GM19328 (cell line): ENCODE measurements around the gene SLC8A3.
"Not testable (repeated sequence)": the region's sequence is repeated elsewhere in the genome, so short reads cannot be mapped to it uniquely, and the experiment has no call there.

Experiments
- ATAC-seq: cut with Tn5 transposase; IDR thresholded peaks from one replicate; pipeline ENCODE4 v1.9.1; 2021; ENCODE audit warnings: mild to moderate bottlenecking, moderate library complexity; ENCODE audit not compliant: unreplicated experiment

Gene SLC8A3, protein sequence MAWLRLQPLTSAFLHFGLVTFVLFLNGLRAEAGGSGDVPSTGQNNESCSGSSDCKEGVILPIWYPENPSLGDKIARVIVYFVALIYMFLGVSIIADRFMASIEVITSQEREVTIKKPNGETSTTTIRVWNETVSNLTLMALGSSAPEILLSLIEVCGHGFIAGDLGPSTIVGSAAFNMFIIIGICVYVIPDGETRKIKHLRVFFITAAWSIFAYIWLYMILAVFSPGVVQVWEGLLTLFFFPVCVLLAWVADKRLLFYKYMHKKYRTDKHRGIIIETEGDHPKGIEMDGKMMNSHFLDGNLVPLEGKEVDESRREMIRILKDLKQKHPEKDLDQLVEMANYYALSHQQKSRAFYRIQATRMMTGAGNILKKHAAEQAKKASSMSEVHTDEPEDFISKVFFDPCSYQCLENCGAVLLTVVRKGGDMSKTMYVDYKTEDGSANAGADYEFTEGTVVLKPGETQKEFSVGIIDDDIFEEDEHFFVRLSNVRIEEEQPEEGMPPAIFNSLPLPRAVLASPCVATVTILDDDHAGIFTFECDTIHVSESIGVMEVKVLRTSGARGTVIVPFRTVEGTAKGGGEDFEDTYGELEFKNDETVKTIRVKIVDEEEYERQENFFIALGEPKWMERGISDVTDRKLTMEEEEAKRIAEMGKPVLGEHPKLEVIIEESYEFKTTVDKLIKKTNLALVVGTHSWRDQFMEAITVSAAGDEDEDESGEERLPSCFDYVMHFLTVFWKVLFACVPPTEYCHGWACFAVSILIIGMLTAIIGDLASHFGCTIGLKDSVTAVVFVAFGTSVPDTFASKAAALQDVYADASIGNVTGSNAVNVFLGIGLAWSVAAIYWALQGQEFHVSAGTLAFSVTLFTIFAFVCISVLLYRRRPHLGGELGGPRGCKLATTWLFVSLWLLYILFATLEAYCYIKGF

DNA sequence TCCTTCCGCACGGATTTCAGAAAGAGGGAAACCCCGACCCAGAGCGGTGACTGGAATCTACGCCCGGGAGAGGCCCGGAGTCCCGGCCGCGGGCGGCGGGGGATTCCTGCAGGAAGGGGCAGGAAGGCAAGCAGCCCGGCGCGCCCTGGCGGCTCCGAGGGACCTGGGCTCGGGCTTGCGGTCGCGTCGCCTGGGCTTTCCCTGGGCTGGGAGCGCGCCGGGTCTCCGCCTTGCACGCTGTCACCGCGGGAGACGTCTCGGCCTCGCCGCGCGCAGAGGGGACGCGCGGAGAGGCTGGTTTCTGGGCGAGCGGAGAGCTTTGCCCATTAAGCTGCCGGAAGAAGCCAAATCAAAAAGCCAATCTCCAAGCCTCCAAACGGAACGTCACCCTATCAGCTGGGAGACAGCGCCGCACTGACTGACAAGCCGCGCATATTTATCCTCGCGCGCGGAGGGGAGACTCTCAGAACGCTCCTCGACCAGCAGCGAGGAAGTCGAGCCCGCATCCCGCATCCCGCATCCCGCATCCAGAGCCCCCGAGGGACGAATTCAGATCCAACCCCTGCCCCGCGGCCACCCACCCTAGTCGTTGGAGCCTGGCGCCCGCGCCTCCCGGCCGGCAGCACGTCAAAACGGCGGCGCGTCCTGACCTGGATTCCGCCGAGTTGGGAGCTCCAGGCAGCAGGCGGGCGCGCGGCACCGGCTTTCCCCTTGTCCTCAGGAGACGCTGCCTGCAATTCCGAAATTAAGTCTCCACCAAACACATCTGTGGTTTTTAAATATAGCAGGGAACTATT, at the start of gene SLC8A3:
TSS of gene SLC8A3 (minus strand) at position 293 of the 797 bp plus-strand sequence. CDS start 20,529 bp downstream, outside the sequence.
- no peak for ATAC-seq

DNA sequence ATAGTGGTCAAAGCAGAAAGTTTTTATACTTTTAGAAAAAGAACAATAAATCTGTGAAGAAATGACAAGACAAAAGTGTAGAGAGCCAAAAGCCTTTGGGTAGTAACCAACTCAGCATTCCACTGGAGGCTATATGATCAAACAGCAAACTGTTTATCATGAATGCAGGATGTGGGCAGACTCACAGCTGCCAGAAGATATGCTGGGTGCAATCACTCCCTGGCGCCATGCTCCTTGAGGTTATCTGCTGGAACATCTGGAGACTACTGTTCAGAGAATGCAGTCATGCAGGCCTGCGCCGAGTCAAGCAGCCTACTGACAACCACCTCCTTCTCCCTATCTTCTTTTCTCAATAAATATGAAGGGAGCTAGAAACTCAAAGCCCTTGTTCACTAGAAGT, 49.0 kb upstream of the SLC8A3 start:
- no peak for ATAC-seq

DNA sequence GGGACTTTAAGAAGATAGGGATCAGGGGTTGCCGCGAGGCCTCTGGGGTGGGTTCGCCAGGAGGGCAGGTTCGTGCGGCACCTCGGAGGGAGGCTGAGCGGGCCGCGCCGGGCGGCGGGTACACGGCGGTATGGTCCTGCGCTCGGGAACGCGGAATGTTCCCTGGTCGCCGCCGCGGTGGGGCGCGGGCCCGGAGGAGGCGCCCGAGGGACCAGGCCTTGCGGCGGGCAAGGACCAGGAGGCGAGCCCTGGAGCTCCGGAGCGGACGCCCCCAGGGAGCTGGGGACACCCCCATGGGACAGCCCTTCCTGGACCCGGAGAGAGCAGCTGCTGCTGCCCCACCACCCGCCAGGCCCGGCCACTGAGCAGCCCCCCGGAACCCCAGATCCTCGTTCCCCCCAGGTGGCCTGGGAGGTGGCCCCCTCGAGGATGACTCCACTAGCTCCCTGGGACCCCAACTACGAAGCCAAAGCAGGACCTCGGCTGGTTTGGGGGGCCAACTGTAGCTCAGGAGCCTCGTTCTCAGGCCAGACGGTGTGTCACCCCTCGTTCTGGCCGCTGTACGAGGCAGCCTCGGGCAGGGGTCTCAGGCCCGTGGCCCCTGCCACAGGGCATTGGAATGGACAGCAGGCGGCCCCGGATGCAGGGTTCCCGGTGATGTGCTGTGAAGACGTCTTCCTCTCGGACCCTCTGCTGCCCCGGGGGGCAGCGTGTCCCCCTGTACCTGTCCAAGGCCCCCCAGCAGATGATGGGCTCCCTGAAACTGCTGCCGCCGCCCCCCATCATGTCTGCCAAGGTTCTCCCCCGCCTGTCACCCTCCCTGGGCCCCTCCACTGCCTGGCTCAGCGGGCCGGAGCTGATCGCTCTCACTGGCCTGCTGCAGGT, 45.6 kb upstream of the SLC8A3 start:
- no peak for ATAC-seq

DNA sequence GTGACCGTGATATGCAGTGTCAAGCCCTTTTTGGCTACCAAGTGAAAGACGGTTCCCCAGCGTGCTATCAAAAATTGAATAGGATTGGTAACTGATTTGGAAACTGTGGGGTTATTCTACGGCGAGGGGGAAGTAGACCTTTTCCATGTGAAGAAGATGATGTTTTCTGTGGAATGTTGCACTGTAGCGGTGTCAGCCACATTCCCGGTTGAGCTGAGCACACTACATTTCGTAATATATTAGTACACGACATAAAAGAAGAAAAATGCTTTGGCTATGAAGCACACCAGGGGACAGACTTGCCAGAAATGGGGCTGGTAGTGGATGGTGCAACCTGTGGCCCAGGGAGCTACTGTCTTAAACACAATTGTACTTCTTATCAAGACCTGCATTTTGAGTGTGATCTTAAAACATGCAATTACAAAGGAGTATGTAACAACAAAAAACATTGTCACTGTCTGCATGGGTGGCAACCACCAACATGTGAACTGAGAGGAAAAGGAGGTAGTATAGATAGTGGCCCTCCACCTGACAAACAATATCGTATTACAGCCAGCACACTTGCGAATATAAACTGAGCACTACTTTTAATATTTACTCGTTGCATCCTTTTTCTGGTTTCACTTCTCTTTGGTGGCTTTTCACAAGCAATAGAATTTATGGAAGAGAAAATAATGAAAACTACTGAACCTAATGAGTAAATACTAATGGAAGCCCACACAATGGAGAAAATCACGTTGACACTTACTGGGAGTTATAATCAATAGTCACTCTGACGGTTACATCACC, 43.2 kb upstream of the SLC8A3 start:
- not testable (repeated sequence) for ATAC-seq

DNA sequence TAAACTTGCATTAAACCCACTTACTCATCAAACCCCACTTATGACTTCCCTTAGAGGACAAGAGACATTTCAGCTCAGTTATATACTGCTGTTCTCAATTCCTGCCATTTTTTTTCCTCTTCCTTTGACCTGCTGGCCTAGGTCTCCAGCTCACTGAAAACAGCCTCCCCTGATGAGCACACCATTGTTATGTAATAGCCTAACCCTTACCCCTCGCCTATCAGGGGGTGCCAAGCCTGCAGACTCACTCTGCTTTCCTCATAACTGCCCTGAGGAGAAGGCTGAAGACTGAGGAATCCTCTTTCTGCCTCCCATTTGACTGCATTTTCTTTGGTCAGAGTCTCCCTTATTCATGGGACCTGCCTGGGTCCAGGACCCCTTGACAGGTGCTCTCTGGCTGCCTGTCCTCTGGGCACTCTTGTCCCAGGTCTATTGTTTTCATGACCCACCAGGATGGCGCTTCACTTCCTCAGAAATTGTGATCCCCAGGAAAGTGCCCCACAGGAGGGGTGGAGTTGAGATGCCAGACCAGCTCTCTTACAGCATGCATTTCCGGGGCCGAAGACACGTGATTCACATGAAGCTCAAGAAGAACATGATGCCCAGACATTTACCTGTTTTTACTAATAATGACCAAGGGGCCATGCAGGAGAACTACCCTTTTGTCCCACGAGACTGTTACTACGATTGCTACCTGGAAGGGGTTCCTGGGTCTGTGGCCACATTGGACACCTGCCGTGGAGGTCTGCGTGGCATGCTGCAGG, 41.3 kb upstream of the SLC8A3 start:
- not testable (repeated sequence) for ATAC-seq

DNA sequence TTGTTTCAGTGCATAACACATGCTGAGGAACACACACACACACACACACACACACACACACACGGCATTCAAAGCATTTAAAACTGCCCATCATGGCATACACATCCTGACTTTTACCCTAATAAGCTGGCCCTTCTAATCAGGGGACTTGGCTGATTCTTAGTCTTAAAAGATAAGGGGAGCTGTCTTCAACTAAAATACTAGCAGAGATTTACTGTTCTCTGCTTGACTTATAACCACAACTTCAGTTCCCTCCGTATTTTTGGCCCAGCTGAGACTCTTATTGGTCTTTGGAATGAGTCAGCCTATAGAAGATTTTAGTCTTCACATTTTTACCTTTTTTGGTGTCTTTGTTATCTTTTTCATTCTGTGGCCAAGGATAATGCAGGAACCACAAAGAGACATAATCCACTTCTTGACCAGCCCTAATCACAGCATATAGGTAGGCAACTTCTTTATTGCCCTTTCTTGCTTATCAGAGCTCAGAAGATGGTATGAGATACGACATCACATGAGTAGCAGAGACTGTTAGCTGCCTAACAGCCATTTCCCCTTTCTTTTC, 25.1 kb upstream of the SLC8A3 start:
- no peak for ATAC-seq

DNA sequence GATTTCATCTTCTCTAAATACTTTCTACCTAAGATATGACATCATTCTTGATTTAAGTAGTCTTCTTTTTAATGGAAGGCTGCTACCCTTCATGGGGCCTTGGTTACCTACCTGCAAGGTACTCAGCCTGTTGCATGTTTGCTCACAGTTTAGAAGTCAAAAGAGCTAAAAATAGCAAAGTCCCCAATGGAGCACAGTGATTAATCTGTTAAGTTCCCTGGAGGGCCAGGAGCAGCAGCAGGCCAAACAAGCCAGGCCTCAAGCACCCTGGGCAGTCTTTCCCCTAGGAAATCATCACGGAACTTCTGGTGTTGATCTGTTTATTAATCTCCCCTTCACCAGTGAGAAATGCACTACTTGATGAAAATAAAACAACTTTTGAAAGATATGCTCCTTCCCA, 24.0 kb upstream of the SLC8A3 start:
- no peak for ATAC-seq

DNA sequence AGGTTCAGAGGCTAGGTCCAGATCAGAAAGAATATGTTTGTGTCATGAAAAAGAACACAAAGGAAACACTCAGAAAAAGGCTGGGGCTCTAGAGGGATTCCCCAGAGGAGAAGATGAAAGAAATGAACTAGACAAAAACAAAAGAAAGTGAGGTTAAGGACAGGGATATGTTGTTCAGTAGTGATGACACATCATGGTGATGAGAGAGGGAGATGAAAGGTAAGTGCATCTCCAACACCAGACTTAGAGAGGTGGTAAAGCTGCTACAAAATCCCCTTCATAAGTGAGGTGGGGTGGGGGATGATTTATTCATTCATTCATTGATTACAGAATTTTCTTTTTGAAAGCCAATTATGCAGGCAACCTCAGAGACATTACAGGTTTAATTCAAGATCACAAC, 19.6 kb upstream of the SLC8A3 start:
- ATAC-seq, result no peak

DNA sequence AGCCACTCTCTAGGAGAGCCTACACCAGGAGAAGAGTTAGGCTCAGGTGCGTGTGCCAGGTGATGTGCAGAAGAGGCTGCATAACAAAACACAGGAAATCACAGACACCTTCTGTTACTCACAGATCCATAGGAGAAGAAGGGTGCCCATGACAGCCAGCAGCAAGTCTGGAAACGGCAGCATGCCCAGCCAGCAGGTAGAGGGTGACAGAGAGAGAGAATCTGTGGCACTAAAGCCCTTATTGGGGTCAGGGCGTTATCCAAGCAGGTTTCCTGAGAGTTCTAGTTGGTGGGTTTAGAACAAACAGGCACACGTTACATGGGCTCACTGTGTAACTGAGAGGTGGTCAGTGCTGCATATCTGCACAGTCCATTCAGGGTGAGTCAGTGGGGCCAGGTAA, 14.9 kb upstream of the SLC8A3 start:
- ATAC-seq, result no peak

DNA sequence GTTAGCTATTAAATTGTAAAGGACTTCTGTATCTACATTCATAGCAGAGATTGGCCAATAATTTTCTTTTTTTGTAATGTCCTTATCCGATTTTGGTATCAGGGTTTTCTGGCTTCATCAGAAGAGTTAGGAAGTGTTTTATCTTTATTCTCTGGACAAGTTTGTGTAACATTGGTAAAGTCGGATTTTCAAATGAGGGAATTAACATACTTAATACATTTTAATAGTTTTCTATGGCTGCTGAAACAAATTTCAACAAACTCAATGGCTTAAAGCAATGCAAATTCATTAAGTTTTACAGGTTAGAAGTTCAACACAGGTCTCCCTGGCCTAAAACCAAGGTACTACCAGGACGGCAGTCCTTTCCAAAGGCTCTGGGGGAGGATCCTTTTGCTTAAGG, 13.2 kb upstream of the SLC8A3 start:
- no peak for ATAC-seq

DNA sequence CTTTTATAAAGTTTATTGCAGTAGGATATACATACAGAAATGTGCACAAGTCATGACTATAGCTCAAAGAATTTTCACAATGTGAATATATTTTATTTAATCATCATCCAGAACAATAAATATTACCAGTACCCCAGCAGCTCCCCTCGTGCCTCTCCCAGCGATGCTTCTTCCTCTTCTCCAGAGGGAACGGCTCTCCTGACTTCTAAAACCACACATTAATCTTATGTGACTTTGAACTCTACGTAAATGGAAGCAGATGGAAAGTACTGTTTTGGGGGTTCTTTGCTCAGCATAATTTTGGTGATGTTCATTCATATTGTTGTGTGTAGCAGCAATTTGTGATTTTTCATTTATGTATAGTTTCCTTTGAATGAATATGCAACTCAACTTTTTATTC, 4.6 kb upstream of the SLC8A3 start:
- no peak for ATAC-seq

DNA sequence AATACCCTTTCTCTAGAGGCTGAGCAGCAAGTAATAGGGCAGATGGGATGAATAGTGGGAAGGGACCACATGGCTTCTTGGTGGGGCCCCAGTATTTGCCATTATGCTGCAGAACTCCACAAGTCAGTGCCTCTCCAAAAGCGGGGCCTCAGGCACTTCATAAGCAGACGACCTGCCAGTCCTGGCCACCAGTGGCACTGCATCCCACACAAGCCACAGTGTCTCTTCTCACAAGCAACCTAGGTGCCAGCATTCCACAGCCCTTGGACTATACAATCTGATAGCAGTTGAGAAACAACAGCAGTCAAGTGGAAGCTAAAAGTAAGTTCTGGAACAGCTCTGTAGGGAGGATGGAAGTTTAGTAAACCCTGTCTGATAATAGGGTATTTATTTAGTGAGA, 4.2 kb upstream of the SLC8A3 start:
- ATAC-seq, result no peak

DNA sequence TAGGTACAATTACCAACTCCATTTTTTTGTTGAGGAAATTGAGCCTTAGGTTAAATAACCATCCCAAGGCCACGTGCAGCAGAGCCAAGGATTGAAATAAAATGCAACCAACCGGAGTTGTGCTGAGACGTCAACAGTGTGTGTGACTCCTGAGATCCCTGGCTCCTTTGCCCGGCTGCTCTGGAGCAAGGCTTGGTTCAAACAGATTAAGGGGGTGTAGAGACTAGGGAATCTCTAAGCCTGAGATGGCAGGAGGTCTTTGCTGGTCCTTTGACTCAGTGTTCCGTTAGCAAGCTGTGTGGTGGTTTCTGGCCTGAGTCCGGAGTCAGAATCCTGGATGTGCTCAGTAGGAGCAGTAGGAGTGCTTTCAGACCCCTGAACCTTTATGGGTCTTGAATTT, 1.4 kb upstream of the SLC8A3 start:
- no peak for ATAC-seq

DNA sequence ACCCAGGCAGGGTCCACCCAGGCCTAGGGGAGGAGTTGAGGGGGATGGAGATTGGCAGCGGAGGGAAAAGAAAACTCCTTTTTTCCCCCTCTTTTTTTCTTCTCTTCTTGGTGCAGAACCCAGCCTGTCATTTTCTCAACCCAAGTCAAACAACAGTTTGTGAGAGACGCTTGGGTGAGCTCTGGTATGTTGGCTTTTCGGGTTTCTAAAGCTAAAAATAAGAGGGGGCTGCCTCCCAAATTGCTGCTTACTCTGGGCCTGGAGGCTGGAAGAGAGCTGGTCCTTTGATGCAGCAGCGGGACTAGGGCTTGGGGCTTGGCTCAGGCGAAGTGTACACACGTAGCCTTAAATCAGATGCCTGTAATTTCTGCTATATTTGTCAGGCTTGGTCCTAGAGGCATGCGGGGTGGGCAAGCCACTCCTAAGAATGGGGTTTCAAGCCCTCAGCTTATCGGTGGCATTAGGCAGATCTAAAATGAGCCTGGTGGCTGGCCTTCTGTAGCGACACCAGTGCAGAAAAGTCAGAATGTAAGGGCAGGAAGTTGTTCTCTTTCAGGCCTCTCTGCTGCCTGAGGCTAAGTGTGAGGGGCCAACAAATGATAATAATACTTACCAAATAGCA, 816 bp upstream of the SLC8A3 start:
- no peak for ATAC-seq

DNA sequence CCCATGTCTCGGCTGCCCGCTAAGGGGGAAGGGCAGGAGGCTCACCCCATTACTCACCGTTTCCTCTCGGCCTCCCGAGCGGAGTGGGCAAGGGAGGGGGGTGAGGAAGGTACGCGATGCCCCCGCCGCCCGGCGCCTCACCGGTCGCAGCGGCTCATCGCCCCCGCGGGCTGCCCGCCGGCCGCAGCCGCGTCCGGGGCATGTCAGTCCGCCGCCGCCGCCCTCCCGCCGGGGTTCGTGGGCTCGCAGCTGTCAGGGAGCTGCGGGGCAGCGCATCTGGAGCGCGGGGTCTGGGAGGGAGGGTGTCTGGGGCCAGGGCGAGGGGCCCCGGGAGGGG, 461 bp downstream of the SLC8A3 start:
- ATAC-seq, result no peak

DNA sequence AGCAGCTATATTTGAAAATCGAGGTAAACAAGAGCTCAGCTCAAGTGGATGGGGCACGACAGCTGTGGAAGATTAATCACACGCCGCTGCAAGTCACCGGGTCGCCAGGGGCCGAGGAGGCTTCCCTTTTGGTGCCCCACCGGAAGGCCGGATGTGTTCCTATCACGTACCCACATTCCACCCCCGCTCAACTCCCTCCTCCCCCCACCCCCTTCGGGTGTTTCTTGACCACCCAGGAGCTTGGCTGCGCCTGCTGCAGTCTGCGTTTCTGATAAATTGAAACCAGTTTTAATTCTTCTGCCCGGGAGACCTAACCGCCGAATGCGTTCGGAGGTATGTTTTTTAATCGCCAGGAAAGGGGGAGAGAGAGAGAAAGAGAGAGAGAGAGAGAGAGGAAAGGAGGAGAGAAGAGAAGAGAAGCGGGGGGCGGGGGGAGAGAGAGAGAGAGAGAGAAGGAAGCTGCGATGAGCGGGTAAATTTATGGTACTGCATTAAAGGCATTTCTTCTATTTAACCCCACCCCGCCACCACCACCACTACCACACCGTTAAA, 1.8 kb downstream of the SLC8A3 start:
- ATAC-seq, result no peak

DNA sequence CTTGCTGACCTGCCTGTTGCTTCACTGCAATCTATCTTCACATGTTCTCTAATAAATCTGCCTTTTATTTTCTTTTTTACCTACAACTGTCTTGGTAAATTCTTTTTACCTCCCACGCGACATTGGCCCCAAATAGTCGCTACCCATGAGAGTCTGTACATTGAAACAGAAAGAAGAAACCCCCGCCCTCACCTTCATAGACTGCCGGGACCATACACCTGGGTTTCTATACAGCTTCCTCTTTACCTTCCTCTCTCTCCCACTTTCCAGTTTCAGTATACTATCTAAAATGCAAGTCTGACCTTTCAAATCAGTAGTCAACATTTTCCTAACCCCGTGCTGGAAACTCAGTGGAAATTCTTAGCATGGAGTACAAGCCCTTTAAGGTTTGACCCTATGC, 4.8 kb downstream of the SLC8A3 start:
- ATAC-seq, result no peak

DNA sequence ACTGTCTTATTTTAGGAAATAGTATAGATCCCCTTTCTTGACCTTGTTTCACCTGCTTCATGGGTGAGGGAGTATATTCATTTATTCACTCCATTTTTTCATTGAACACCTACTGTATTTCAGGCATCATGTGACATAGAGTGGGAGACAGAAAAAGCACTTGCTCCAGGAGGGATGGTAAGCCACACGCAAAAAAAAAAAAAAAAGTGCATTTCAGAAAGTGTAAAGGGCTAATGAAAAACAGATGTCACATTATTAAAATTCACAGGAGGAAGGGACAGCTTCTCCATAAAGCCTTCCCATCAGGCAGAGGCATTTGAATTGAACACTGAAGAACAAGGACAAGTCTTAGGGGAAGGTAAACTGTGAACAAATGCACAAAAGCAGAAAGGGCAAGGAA, 7.5 kb downstream of the SLC8A3 start:
- no peak for ATAC-seq
